OCI-LY3 (cell line): Measurements from ENCODE around the gene TTC28.
"Not testable (repeated sequence)": the region's sequence is repeated elsewhere in the genome, so short reads cannot be mapped to it uniquely, and the experiment has no call there.

ENCODE experiments used
- H2AFZ ChIP-seq: fragments of 200-600, 300-600 bp; shearing (Covaris generic); 2 replicates; pipeline ENCODE4 v1.6.0; 2014; ENCODE audit warnings: antibody characterized with exemption, low read depth, low read length
- H3K27ac ChIP-seq: fragments of 200-600, 300-600 bp; sonication (generic); 2 replicates; pipeline ENCODE4 v1.5.1; 2014; ENCODE audit warnings: mild to moderate bottlenecking, low read length, moderate library complexity, mixed read lengths
- H3K27me3 ChIP-seq: fragments of 200-600, 300-600 bp; sonication (generic); 2 replicates; pipeline ENCODE4 v1.6.1; 2014; ENCODE audit warnings: low read depth, low read length, mixed read lengths
- H3K36me3 ChIP-seq: fragments of 200-600, 300-600 bp; sonication (generic); replicated peaks from 2 replicates; pipeline ENCODE3; 2014; ENCODE audit warnings: low read depth, low read length, mixed read lengths
- H3K4me1 ChIP-seq: fragments of 300-600, 200-600 bp; sonication (generic); 2 replicates; pipeline ENCODE4 v1.6.1; 2014; ENCODE audit warnings: low read length, mixed read lengths
- H3K4me2 ChIP-seq: fragments of 200-600, 300-600 bp; sonication (generic); 2 replicates; pipeline ENCODE4 v1.6.1; 2014; ENCODE audit warnings: low read length, mixed read lengths
- H3K4me3 ChIP-seq: fragments of 300-600, 200-600 bp; sonication (generic); 2 replicates; pipeline ENCODE4 v1.5.1; 2014; ENCODE audit warnings: antibody characterized with exemption, mild to moderate bottlenecking, low read length, moderate library complexity
- H3K79me2 ChIP-seq: fragments of 300-600, 200-600 bp; shearing (Covaris generic); 2 replicates; pipeline ENCODE4 v1.6.1; 2014; ENCODE audit warnings: mild to moderate bottlenecking, low read length, mixed read lengths
- H3K9ac ChIP-seq: fragments of 300-600, 200-600 bp; shearing (Covaris generic); 2 replicates; pipeline ENCODE4 v1.6.0; 2014; ENCODE audit warnings: mild to moderate bottlenecking, low read length, moderate library complexity
- H3K9me3 ChIP-seq: fragments of 200-600, 300-600 bp; shearing (Covaris generic); 2 replicates; pipeline ENCODE4 v1.6.1; 2014; ENCODE audit warnings: low read length, mixed read lengths; ENCODE audit not compliant: insufficient read depth
- H4K20me1 ChIP-seq: fragments of 200-600, 300-600 bp; sonication (generic); 2 replicates; pipeline ENCODE4 v1.6.1; 2016; ENCODE audit warnings: low read length, mixed read lengths; ENCODE audit not compliant: insufficient read depth
- EZH2phosphoT487 ChIP-seq: fragments of 200-600 bp; shearing (Covaris generic); IDR thresholded peaks from 2 replicates; pipeline ENCODE4 v1.6.1; 2018; ENCODE audit warnings: antibody characterized with exemption, mixed run types, low read depth
- TF ChIP-seq, protein P1 (sequence below): fragments of 200-600, 300-600 bp; sonication (generic); IDR thresholded peaks from 2 replicates; pipeline ENCODE4 v1.5.1; 2014; ENCODE audit warnings: antibody characterized with exemption, low read length, low read depth

Gene TTC28

GRCh38 chr22:28366856-28367255 is 312.8 kb downstream of the TTC28 start:
- no peak overlapping the region for H3K4me3 ChIP-seq
- H3K9ac ChIP-seq: no peak overlapping the region
- no peaks in the 10 kb centered on the region for H4K20me1 ChIP-seq
- no peaks in the 10 kb centered on the region for H3K4me1 ChIP-seq
- no peak overlapping the region for H2AFZ ChIP-seq
- no peaks in the 10 kb centered on the region for H3K36me3 ChIP-seq
- H3K27ac ChIP-seq: no peak overlapping the region
- H3K9me3 ChIP-seq: no peaks in the 10 kb centered on the region
- TF ChIP-seq, protein P1, sequence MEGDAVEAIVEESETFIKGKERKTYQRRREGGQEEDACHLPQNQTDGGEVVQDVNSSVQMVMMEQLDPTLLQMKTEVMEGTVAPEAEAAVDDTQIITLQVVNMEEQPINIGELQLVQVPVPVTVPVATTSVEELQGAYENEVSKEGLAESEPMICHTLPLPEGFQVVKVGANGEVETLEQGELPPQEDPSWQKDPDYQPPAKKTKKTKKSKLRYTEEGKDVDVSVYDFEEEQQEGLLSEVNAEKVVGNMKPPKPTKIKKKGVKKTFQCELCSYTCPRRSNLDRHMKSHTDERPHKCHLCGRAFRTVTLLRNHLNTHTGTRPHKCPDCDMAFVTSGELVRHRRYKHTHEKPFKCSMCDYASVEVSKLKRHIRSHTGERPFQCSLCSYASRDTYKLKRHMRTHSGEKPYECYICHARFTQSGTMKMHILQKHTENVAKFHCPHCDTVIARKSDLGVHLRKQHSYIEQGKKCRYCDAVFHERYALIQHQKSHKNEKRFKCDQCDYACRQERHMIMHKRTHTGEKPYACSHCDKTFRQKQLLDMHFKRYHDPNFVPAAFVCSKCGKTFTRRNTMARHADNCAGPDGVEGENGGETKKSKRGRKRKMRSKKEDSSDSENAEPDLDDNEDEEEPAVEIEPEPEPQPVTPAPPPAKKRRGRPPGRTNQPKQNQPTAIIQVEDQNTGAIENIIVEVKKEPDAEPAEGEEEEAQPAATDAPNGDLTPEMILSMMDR: no peak
- TF ChIP-seq EZH2phosphoT487: no peak
- H3K27me3 ChIP-seq: no peaks in the 10 kb centered on the region
- no peaks in the 10 kb centered on the region for H3K79me2 ChIP-seq
- no peak overlapping the region for H3K4me2 ChIP-seq

DNA sequence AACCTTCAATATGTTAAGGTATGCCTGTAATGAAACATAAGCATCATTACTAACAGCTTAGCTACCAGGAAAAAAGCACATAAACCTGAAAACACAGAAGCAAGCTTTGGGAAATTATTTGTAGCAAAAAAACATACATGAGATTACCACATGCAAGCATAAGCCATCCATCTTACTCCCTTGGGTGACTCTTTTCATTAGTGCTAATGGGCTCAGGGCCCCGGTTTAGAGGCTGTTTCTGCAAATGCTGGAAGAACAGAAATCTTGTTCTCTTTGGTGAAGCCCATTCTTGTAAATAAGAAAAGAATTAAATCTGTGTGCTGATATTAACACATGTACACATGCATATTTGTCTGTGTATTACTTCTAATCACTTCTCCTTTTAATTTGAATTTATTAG is 314.3 kb downstream of the TTC28 start:
- no peak overlapping the region for H3K27ac ChIP-seq
- H3K36me3 ChIP-seq: no peaks in the 10 kb centered on the region
- no peaks in the 10 kb centered on the region for H3K27me3 ChIP-seq
- H3K4me3 ChIP-seq: no peak overlapping the region
- no peaks in the 10 kb centered on the region for H4K20me1 ChIP-seq
- no peaks in the 10 kb centered on the region for H3K79me2 ChIP-seq
- H3K4me1 ChIP-seq: no peaks in the 10 kb centered on the region
- no peak for TF ChIP-seq EZH2phosphoT487
- TF ChIP-seq, protein P1: no peak
- no peak overlapping the region for H3K4me2 ChIP-seq
- no peaks in the 10 kb centered on the region for H3K9me3 ChIP-seq
- no peak overlapping the region for H3K9ac ChIP-seq
- H2AFZ ChIP-seq: no peak overlapping the region

DNA sequence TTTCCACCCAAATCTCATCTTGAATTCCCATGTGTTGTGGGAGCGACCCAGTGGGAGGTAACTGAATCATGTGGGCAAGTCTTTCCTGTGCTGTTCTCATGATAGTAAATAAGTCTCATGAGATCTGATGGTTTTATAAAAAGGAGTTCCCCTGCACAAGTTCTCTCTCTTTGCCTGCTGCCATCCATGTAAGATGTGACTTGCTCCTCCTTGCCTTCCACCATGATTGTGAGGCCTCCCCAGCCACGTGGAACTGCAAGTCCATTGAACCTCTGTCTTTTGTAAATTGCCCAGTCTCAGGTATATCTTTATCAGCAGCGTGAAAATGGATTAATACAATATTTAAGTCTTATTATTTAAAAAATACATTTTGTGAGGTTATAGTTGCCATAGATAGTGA is 315.5 kb downstream of the TTC28 start:
- H3K4me3 ChIP-seq, H3K36me3 ChIP-seq, H3K79me2 ChIP-seq, H3K9me3 ChIP-seq, H3K27ac ChIP-seq, H3K27me3 ChIP-seq, H3K9ac ChIP-seq, H3K4me2 ChIP-seq, H4K20me1 ChIP-seq, H2AFZ ChIP-seq, H3K4me1 ChIP-seq: not testable (repeated sequence)

GRCh38 chr22:28360939-28361338 is 318.7 kb downstream of the TTC28 start:
- H3K27ac ChIP-seq: no peak overlapping the region
- no peaks in the 10 kb centered on the region for H4K20me1 ChIP-seq
- no peaks in the 10 kb centered on the region for H3K4me1 ChIP-seq
- H3K36me3 ChIP-seq: no peaks in the 10 kb centered on the region
- TF ChIP-seq, protein P1: no peak
- TF ChIP-seq EZH2phosphoT487: no peak
- no peak overlapping the region for H2AFZ ChIP-seq
- H3K9me3 ChIP-seq: no peaks in the 10 kb centered on the region
- H3K27me3 ChIP-seq: no peaks in the 10 kb centered on the region
- no peak overlapping the region for H3K4me2 ChIP-seq
- H3K9ac ChIP-seq: no peak overlapping the region
- no peaks in the 10 kb centered on the region for H3K79me2 ChIP-seq
- no peak overlapping the region for H3K4me3 ChIP-seq

DNA sequence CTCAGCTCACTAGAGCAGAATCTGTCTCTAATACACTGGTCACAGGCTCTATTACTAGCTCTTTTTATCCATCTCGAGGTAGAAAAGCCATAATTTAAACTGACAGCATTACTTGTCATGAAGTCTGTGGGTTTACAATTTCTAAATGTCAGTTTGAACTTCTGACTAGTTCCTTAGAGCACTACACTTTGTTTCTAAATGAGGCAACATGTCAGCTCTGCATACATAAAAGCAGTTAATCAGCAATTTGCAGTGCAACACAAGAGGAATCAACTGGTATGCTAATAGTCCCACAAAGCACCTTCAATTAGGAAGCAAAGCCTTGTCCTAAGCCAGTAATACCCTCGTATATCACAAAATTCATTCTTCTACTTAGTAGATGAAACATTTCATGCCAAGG is 321.3 kb downstream of the TTC28 start:
- Histone ChIP-seq H3K9ac (no peak overlapping the region), H3K27me3 (no peaks in the 10 kb centered on the region), H3K36me3 (no peaks in the 10 kb centered on the region), H2AFZ (no peak overlapping the region), H3K27ac (no peak overlapping the region), H4K20me1 (no peaks in the 10 kb centered on the region), H3K79me2 (no peaks in the 10 kb centered on the region), H3K4me3 (no peak overlapping the region), H3K9me3 (no peaks in the 10 kb centered on the region), H3K4me2 (no peak overlapping the region), H3K4me1 (no peaks in the 10 kb centered on the region)
- TF ChIP-seq, protein P1: no peak
- TF ChIP-seq EZH2phosphoT487: no peak
